ENCODE data around the gene CA5B.
"Not testable (repeated sequence)": the region's sequence is repeated elsewhere in the genome, so short reads cannot be mapped to it uniquely, and the experiment has no call there.

The CA5B gene

DNA sequence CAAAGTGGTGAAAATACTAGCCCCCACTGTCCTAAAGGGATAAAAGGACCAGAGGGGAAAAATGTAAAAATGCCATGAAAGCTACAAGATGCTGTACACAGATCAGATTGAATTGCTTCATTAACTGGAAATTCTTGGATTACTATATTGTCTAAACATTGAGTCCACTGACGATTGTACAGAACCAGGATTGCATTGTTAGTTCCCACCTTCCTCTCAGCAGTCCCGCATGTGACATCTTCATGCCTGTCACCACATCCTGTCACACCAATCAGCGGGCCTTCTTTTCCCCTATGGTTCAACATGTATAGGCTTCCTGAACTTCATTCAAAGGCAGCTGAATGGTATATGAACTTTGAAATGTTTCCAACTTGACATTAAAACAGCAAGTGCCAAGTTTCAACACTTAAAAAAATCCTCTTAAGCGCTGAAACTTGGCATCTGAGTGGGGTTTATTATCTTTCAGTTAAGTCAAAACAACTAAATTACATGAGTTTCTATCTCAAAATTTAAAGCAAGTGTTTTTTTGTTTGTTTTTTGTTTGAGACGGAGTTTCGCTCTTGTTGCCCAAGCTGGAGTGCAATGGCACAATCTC, 76.8 kb downstream of the CA5B start:
- DNase-seq, result peak in 1 of 5 experiments; percentile 18

DNA sequence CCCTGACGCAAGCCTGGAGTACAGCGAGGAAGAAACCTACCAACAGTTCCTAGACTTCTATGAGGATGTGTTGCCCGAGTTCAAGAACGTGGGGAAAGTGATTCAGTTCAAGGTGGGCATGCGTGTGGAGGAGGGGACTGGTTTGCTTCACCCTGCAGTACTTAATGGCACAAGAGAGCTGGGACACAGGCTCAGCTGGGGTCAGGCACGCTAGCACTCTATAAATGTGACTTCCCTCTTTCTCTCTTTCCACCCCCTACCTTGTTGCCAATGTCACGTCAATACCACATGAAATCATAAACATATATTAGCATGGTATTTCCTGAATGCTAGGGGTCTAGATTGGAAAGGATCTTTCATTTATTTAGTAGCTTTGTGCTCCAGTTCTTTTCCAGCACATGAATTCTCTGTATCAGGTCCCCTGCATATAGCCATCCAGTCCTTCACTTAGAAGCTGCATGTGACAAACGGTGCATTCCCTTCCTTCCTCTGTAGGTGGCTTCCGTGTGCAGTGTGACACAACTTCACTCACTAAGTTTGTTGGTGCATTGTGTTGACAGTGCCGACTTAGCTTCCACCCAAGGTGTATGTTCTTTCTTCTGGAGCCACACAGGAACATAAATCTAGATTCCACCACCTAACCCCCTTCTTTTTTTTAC, 77.8 kb downstream of the CA5B start:
- peak in 1 of 5 experiments; percentile 75 for DNase-seq

DNA sequence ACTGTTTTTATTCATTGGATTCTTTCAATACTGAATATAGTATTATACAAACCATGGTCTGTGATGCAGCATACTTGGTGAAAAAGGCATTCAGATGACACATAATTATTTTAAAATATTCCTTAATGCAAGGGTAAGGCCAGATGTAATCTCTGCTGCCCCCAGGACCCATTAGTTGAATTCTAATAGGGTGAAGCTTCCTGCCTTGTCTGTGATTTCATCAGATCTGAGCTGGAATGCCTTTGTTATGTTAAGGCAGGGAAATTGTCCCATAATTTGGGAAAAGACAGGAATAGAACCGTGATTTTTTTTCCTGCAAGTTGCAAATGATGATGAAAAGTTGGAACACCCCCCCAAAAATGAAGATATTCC, 78.4 kb downstream of the CA5B start:
- DNase-seq, result no peak

DNA sequence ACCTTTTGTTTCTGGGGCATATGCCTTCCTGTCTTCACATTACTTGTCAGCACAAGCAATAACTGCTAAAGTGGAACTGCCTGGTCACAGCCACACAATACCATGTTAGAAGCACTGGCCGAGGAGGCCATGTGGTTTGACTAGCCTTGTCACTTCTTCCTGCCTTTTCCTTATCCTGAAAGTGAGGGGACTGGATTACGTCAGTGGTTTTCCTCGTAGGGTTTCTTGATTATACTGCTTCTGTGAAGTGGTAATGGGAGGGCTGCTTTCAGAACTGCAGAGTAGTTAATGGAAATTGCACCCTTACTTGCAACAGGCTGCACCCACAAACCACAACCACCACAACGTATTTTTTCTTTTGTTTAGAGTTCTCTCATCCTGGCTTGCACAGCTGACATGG, 78.8 kb downstream of the CA5B start:
- peak in 3 of 5 experiments; percentile 5 to 75 (median 67) for DNase-seq

DNA sequence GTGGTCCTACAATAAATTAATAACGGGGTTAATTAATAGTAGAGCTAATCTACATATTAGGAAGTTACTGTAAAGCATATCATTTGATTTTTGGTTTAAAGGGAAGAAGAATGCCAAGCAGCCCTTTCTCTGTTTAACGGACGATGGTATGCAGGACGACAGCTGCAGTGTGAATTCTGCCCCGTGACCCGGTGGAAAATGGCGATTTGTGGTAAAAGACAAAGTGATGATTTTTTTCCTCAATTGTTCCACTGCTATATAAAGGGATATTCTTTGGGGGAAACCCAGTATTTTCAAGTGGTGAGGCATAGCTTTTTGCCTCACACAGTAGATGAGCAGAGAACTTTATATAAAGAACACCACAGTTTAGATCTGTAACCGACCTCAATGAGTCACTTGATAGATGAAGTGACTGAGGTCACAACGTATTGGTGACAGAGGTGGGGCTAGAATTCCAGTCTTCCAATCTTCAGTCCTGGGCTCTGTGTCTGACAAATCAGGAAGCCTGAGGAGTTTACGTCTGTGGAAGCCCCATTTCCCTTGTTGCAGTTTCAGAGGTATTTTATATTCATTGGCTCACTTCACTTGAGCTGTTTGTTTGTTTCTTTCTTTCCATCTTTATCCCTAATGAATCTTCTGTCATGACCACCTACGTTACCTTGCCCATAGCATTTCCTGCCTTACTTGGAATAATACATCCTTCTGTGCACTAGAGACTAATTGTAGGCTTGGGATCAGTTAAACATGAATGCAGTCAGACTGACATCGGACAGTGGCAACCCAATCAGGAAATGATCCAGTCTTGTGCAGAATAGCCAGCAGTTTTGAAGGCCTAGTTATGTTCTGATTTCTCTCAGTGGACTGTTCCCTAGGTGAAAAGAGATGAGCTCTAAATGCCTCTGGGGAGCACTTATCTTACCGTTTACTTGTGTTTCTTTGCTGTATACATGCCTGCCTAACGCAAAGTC, 82.3 kb downstream of the CA5B start:
- DNase-seq, result peak in 1 of 5 experiments; percentile 8

DNA sequence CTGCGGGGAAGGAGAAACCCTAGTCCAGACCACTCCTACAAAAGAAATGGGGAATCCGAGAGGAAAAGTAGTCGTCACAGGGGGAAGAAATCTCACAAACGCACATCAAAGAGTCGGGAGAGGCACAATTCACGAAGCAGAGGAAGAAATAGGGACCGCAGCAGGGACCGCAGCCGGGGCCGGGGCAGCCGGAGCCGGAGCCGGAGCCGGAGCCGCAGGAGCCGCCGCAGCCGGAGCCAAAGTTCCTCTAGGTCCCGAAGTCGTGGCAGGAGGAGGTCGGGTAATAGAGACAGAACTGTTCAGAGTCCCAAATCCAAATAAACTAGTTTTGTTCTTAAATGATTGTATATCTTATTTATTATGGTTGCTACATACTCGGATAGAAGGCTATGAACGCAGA, 84.9 kb downstream of the CA5B start:
- DNase-seq, result no peak

DNA sequence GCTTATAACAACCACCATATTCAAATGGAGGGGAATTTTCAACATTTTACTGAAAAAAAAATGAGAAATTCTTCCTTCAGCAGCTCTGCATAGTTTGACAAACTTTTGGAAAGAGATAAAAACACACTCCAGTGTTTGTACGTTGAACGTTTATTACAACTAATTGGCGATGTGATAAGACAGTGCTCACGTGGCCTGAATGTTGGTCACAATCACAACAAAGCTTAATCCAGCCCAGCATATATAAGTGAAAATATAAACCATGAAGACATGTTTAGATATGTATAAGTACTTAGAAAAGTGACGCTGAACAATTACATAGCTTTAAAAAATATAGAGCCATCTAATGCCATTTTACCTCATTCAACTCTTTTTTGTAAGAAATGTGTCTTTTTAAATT, 87.9 kb downstream of the CA5B start:
- DNase-seq, result no peak

DNA sequence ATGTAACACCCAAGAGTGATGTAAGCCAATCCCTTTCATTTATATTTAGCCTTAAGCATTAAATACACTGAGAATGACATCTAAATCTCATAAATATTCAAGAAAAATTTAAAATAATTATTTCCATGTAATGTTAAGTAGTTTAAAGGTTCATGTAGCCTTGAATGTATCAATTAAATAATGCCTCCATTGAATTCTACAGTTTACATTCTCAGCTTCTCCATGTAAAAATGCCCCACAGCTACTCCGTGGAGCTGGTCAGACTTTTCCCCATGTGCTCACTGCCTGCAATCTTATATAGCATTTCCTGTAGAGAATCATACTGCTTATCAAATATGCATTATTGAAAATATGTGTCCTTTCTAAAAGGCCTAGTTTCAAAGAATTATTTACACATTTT, 91.1 kb downstream of the CA5B start:
- no peak for DNase-seq

DNA sequence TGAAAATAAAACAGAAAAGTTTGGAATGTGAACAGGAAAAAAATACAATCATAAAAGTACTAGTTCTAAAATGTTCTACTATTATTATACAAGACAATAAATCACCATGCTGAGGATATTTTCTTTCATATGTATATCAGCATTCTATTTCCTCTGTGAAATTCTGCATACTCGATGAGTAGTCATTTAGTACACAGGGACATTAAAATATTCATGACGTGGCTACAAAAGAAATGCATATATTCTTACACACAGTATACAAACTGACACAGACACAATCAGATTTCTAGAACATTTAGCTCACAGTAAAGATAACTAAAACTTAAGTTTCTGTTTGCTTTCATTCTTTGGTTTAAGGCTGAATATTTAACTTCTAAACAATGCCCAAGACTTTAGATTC, 93.3 kb downstream of the CA5B start:
- not testable (repeated sequence) for DNase-seq

DNA sequence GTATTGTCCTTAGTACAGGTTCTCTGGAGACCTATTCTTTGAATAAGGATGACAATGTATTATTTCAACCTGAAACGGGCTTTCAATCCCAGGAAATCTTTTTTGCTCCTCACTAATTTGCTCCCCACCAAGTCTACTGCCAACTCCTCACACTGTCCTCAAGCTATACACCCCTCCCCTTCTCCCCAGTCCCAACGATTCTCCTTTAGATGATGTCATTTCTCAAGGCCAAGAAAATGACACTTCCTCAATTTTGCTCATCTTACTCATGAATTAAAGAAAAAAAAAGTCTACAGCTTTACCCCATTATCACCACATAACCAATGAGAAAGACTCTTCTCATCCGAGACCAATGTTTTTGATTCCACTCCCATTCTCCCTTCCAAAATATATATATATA, 96.0 kb downstream of the CA5B start:
- DNase-seq, result no peak

DNA sequence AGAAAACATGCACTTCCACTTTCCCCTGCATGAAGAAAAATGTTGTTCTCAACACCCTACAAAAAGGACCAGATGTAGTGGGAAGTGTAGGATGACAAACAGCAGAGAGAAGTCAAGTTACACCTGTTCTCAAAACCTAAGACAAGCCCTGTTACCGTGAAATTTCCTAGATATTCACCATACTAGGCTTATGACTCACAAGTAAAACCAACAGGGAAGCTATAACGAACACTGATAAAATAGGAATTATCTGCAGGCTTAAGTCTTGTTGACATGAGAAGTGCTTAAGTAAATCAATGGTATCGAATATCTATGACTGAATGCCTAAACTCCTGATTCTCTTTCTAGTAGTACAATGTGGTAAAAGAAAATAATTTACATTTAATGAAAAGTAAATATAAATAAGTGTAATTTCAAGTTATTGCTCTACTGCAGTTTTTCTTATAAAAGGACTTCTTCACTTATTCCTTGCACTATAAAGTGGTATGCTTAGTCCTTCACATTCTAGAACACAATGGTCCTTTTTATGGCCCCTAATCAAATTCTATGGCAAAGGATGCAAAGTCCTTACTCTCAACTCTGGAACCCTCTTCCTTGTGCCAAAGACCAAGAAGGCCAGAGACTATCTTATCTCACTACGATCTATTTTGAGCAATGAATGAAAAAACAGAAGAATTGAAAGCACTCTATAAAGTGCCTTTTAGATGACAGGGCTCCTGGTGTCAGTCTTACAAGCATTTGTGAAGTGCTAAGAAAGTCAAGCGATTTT, 96.9 kb downstream of the CA5B start:
- no peak for DNase-seq

All from T-helper 2 cell (primary cell).